ENCODE data around the gene BRAT1. TPM values are rescaled to one million over a fixed set of nuclear protein-coding genes. Genes with fewer than 3 reads are reported as not detected.

BRAT1 gene
- total and polyA plus RNA-seq, 2 experiments from 2014 or later, result 32.5 to 76.8 TPM

DNA sequence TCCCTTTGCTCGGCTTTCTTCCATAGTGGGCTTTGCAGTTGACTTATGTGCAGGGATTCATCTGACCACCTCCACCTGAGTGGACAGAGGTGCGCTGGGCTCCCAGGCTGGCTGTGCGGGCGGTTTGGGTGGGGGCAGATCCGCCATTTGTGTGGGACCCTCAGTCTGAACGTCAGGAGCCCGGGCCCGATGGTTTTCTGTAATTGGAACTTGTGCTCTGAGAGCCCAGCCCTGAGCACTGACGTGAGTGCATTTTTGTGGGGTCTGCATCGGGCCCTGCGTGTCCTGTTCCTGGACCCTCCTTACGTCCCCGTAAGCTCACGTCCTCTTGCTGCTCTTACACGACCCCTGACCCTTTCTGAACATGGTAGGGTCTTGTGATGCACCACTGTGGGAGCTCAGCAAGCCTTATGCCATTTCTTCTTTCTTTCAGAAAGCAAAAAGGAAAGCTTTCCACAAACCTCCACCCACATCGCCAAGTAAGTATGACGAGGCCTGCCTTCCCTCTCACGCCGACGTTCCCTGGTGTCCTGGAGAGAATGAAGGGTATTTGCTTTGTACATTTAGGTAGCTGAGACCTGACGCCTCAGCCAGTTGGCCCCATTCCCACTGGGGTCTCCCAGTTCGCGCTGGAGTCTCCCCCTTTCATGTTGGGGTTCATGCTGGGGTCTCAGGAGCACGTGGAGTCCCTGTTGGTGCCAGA is 13.3 kb upstream of the BRAT1 start:
- no peak for TF ChIP-seq POLR2AphosphoS5 (IDR thresholded peaks at IDR 0.05; ENCODE audit: low read depth)
- TF ChIP-seq, protein P1, sequence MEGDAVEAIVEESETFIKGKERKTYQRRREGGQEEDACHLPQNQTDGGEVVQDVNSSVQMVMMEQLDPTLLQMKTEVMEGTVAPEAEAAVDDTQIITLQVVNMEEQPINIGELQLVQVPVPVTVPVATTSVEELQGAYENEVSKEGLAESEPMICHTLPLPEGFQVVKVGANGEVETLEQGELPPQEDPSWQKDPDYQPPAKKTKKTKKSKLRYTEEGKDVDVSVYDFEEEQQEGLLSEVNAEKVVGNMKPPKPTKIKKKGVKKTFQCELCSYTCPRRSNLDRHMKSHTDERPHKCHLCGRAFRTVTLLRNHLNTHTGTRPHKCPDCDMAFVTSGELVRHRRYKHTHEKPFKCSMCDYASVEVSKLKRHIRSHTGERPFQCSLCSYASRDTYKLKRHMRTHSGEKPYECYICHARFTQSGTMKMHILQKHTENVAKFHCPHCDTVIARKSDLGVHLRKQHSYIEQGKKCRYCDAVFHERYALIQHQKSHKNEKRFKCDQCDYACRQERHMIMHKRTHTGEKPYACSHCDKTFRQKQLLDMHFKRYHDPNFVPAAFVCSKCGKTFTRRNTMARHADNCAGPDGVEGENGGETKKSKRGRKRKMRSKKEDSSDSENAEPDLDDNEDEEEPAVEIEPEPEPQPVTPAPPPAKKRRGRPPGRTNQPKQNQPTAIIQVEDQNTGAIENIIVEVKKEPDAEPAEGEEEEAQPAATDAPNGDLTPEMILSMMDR (conservative IDR thresholded peaks at IDR 0.05; ENCODE audit: low read depth in 2 of 2), result no peak
- TF ChIP-seq JUNB (IDR thresholded peaks at IDR 0.05; ENCODE audit: unreplicated experiment), result no peak
- TF ChIP-seq EZH2phosphoT487 (IDR thresholded peaks at IDR 0.05; ENCODE audit: unreplicated experiment), result no peak
- TF ChIP-seq, protein P2, sequence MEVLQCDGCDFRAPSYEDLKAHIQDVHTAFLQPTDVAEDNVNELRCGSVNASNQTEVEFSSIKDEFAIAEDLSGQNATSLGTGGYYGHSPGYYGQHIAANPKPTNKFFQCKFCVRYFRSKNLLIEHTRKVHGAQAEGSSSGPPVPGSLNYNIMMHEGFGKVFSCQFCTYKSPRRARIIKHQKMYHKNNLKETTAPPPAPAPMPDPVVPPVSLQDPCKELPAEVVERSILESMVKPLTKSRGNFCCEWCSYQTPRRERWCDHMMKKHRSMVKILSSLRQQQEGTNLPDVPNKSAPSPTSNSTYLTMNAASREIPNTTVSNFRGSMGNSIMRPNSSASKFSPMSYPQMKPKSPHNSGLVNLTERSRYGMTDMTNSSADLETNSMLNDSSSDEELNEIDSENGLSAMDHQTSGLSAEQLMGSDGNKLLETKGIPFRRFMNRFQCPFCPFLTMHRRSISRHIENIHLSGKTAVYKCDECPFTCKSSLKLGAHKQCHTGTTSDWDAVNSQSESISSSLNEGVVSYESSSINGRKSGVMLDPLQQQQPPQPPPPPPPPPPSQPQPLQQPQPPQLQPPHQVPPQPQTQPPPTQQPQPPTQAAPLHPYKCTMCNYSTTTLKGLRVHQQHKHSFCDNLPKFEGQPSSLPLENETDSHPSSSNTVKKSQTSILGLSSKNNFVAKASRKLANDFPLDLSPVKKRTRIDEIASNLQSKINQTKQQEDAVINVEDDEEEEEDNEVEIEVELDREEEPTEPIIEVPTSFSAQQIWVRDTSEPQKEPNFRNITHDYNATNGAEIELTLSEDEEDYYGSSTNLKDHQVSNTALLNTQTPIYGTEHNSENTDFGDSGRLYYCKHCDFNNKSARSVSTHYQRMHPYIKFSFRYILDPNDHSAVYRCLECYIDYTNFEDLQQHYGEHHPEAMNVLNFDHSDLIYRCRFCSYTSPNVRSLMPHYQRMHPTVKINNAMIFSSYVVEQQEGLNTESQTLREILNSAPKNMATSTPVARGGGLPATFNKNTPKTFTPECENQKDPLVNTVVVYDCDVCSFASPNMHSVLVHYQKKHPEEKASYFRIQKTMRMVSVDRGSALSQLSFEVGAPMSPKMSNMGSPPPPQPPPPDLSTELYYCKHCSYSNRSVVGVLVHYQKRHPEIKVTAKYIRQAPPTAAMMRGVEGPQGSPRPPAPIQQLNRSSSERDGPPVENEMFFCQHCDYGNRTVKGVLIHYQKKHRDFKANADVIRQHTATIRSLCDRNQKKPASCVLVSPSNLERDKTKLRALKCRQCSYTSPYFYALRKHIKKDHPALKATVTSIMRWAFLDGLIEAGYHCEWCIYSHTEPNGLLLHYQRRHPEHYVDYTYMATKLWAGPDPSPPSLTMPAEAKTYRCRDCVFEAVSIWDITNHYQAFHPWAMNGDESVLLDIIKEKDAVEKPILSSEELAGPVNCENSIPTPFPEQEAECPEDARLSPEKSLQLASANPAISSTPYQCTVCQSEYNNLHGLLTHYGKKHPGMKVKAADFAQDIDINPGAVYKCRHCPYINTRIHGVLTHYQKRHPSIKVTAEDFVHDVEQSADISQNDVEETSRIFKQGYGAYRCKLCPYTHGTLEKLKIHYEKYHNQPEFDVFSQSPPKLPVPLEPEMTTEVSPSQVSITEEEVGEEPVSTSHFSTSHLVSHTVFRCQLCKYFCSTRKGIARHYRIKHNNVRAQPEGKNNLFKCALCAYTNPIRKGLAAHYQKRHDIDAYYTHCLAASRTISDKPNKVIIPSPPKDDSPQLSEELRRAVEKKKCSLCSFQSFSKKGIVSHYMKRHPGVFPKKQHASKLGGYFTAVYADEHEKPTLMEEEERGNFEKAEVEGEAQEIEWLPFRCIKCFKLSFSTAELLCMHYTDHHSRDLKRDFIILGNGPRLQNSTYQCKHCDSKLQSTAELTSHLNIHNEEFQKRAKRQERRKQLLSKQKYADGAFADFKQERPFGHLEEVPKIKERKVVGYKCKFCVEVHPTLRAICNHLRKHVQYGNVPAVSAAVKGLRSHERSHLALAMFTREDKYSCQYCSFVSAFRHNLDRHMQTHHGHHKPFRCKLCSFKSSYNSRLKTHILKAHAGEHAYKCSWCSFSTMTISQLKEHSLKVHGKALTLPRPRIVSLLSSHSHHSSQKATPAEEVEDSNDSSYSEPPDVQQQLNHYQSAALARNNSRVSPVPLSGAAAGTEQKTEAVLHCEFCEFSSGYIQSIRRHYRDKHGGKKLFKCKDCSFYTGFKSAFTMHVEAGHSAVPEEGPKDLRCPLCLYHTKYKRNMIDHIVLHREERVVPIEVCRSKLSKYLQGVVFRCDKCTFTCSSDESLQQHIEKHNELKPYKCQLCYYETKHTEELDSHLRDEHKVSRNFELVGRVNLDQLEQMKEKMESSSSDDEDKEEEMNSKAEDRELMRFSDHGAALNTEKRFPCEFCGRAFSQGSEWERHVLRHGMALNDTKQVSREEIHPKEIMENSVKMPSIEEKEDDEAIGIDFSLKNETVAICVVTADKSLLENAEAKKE (CRISPR knock-in tag; IDR thresholded peaks at IDR 0.05), result no peak
- H3K36me3 Mint-ChIP-seq (ENCODE audit: low read depth), result no peaks in the 10 kb centered on the region
- no peaks in the 10 kb centered on the region for H3K9me3 Mint-ChIP-seq
- Histone ChIP-seq H3F3A (replicated peaks; ENCODE audit: low read depth) (peaks cover 12% of the 10 kb centered on the region; the same call in 1 of the 2 replicates), H3K4me3 (no peak overlapping the region), H3K36me3 (ENCODE audit: insufficient read depth) (no peaks in the 10 kb centered on the region), H3K27me3 (ENCODE audit: insufficient read depth) (no peaks in the 10 kb centered on the region), H3K9me2 (ENCODE audit: insufficient read depth) (no peaks in the 10 kb centered on the region), H2AFZ (no peak overlapping the region), H3K4me1 (ENCODE audit: insufficient read depth) (no peaks in the 10 kb centered on the region; the same call in 1 of the 2 replicates), H3K4me2 (no peak overlapping the region), H4K20me1 (replicated peaks; ENCODE audit: insufficient read depth) (no peaks in the 10 kb centered on the region), H3K27ac (ENCODE audit: low read depth) (no peak overlapping the region), H3K79me2 (replicated peaks; ENCODE audit: insufficient read depth) (no peaks in the 10 kb centered on the region)
- H3K27ac Mint-ChIP-seq, result no peak overlapping the region
- DNase-seq (ENCODE audit: low spot score), result no peak
- peaks cover 11% of the 10 kb centered on the region for H3K4me1 Mint-ChIP-seq
- no peak overlapping the region; the same call in 2 of the 3 replicates for H3K4me3 Mint-ChIP-seq
- no peak for ATAC-seq
- H3K27me3 Mint-ChIP-seq (ENCODE audit: insufficient read depth, low read depth, poor library complexity), result peaks cover 4% of the 10 kb centered on the region
